MCF 10A (cell line): ENCODE measurements around the gene ANO2. TPM values are rescaled to one million over a fixed set of nuclear protein-coding genes. Genes with fewer than 3 reads are reported as not detected.

Source experiments
- BruUV-seq: library from RNA; stranded (reverse); fragments of 400-500 nt; replicated peaks from 2 replicates; lab custom pipeline; 2021; lab: Mats Ljungman, UMichigan
- CTCF ChIA-PET: fragments of 300-600 bp; sonication (Branson Sonifier 250); formaldehyde crosslinking; extraction: SDS; loops from one replicate; lab custom pipeline; 2021; ENCODE audit warnings: antibody characterized with exemption, inconsistent platforms; lab: Yijun Ruan, JAX
- POLR2A ChIA-PET: fragments of 300-600, 350-650 bp; sonication (Branson Sonifier 250); formaldehyde crosslinking; extraction: SDS; loops from one replicate; lab custom pipeline; 2020; ENCODE audit warnings: antibody characterized with exemption, inconsistent platforms; lab: Yijun Ruan, JAX
- DNase-seq: peaks from one replicate; pipeline ENCODE4 v3.0.0-alpha.2; 2018; ENCODE audit not compliant: unreplicated experiment
- H3K27ac Mint-ChIP-seq: one replicate; pipeline ENCODE4 v1.8.0; 2022; ENCODE audit warnings: mild to moderate bottlenecking, low read depth, mixed read lengths; ENCODE audit not compliant: unreplicated experiment
- H3K27me3 Mint-ChIP-seq: one replicate; pipeline ENCODE4 v1.8.0; 2022; ENCODE audit warnings: mixed read lengths; ENCODE audit not compliant: insufficient read depth, unreplicated experiment
- H3K36me3 Mint-ChIP-seq: one replicate; pipeline ENCODE4 v1.8.0; 2022; ENCODE audit warnings: mild to moderate bottlenecking, moderate library complexity, mixed read lengths; ENCODE audit not compliant: insufficient read depth, unreplicated experiment
- H3K4me1 Mint-ChIP-seq: one replicate; pipeline ENCODE4 v1.8.0; 2022; ENCODE audit warnings: mixed read lengths; ENCODE audit not compliant: insufficient read depth, unreplicated experiment
- H3K4me3 Mint-ChIP-seq: one replicate; pipeline ENCODE4 v1.8.0; 2022; ENCODE audit warnings: mild to moderate bottlenecking, moderate library complexity, mixed read lengths; ENCODE audit not compliant: unreplicated experiment
- H3K9me3 Mint-ChIP-seq: one replicate; pipeline ENCODE4 v1.8.0; 2022; ENCODE audit warnings: mixed read lengths; ENCODE audit not compliant: unreplicated experiment
- intact Hi-C: fragments of 100-400 bp; cut with micrococcal nuclease; formaldehyde crosslinking; loops from 2 replicates; pipeline ENCODE4 v1.14.1; 2022
- total RNA-seq: library from RNA; stranded (reverse); gene quantifications from 2 replicates; pipeline ENCODE4 v1.2.3, GENCODE V29; 2022
- TF ChIP-seq, protein P1 (sequence below): fragments of 200-600 bp; IDR thresholded peaks from one replicate; pipeline ENCODE4 v1.8.0; 2022; ENCODE audit warnings: antibody characterized with exemption, mild to moderate bottlenecking; ENCODE audit not compliant: unreplicated experiment

ANO2 gene
- total RNA-seq, 1 experiment from 2014 or later, result not detected

DNA sequence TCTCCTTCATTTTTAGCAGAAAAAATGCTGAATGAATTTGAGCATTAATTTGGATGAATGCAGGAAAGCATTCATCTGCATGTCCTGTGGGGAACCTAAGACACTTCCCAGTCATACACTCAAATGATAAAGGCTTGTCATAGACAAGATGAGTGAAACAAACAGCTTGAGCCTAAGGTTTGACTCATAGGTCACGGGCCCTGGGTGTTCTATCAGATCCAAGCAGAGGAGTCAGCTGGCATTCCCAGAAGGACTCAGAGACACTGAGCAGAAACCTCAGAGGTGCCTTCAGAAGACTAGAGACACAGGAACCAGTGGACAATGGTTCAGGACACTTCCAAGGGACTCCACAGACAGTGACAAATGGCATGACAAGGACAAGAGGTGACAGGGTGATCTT, 329.3 kb downstream of the ANO2 start:
- Mint-ChIP-seq H3K36me3 (no peaks in the 10 kb centered on the region), H3K27ac (no peak overlapping the region), H3K4me3 (no peak overlapping the region), H3K9me3 (peaks cover 24% of the 10 kb centered on the region), H3K27me3 (no peaks in the 10 kb centered on the region), H3K4me1 (no peaks in the 10 kb centered on the region)
- CTCF ChIA-PET, result interaction anchor here (0.5 kb wide), 1 partner anchor 17 kb away, joined by 3 read pairs; no protein-coding TSS in a partner anchor
- intact Hi-C loops, result no loop called here
- DNase-seq, result no peak
- POLR2A ChIA-PET, result no interaction called here
- TF ChIP-seq, protein P1, sequence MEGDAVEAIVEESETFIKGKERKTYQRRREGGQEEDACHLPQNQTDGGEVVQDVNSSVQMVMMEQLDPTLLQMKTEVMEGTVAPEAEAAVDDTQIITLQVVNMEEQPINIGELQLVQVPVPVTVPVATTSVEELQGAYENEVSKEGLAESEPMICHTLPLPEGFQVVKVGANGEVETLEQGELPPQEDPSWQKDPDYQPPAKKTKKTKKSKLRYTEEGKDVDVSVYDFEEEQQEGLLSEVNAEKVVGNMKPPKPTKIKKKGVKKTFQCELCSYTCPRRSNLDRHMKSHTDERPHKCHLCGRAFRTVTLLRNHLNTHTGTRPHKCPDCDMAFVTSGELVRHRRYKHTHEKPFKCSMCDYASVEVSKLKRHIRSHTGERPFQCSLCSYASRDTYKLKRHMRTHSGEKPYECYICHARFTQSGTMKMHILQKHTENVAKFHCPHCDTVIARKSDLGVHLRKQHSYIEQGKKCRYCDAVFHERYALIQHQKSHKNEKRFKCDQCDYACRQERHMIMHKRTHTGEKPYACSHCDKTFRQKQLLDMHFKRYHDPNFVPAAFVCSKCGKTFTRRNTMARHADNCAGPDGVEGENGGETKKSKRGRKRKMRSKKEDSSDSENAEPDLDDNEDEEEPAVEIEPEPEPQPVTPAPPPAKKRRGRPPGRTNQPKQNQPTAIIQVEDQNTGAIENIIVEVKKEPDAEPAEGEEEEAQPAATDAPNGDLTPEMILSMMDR, result no peak
- BruUV-seq, result no TSS peak

DNA sequence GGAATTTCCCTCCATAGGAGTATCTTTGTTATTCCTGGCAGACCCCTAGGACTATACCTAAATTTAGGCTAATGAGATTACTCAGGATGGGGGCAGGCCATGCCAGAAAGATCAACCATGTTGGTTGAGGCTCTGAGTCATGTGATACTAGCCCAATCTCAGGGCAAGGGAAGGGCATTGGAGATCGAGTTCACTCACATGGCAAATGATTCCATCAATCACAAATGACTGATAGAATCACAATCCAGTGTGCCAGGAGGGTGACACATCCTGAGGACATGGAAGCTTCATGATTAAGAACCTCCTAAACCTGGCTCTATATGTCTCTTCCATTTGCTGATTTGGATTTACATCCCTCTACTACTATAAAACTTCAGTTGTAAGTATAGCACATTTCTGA, 330.8 kb downstream of the ANO2 start:
- no peak overlapping the region for H3K4me3 Mint-ChIP-seq
- no peak overlapping the region for H3K27ac Mint-ChIP-seq
- TF ChIP-seq, protein P1, result no peak
- CTCF ChIA-PET, result no interaction called here
- POLR2A ChIA-PET, result no interaction called here
- peaks cover 23% of the 10 kb centered on the region for H3K9me3 Mint-ChIP-seq
- no peaks in the 10 kb centered on the region for H3K27me3 Mint-ChIP-seq
- H3K4me1 Mint-ChIP-seq, result no peaks in the 10 kb centered on the region
- no peaks in the 10 kb centered on the region for H3K36me3 Mint-ChIP-seq
- intact Hi-C loops, result no loop called here
- BruUV-seq, result no TSS peak
- DNase-seq, result no peak

DNA sequence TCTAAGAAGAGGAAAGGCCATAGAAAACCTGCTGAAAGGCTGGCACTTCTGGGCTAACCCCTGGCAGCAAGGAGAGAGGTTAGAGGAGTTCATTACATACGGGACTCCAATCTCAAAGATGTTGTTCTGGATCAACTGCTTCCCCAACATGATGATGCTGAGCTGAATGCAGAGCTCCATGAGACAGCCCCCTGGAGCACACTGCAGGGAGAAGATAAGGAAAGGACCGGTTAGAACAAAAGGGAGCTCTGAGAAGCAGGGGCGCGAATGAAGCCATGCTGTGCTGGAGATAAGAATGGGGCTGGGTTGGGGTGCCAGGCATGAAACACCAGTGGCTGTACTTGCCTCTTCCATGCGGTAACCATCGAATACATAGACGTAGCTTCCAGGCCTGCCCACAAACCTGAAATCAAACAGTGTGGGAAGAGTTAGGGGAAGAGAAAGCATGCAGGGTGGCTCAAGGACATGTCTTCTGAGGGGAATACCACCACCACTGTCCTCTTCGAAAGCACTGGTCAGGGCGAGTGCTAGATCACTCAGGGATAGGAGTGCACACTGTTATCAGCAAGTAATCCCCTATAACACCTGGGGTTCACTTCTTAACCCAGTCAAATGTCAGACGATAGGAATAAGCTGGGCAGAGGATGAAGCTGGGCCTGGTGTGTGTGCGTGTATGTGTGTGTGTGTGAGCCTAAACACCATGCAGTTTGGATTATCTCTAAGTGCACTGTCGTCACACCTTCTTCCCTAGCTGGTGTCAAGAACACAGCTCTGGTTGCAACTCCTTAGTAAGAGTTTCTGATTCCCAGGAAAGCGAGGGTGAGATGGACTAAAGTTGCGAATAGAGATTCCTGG, 332.3 kb downstream of the ANO2 start:
- Mint-ChIP-seq H3K27ac (no peak overlapping the region), H3K4me3 (no peak overlapping the region), H3K36me3 (peaks cover 6% of the 10 kb centered on the region), H3K9me3 (peaks cover 17% of the 10 kb centered on the region), H3K27me3 (no peaks in the 10 kb centered on the region), H3K4me1 (no peaks in the 10 kb centered on the region)
- TF ChIP-seq, protein P1, result no peak
- ChIA-PET POLR2A (no interaction called here), CTCF (interaction anchor here (0.8 kb wide), 1 partner anchor 91 kb away, joined by 4 read pairs; no protein-coding TSS in a partner anchor)
- DNase-seq, result no peak
- no TSS peak for BruUV-seq
- intact Hi-C loops, result no loop called here

DNA sequence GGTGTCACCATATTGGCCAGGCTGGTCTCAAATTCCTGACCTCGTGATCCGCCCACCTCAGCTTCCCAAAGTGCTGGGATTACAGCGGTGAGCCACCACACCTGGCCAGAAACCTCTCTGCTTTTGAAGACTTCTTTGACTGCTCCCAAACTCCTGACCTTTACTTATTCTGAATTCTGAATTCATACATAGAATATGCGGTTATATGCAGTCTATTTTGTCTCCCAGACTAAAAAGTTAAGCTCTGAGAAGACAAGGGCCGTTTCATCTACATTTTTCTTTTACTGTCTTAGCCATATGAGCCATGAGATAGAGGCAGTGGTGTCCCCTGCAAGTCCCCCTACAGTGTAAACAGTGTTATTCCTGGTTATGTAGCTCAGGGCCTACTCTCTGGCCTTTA, 333.9 kb downstream of the ANO2 start:
- H3K9me3 Mint-ChIP-seq, result peaks cover 23% of the 10 kb centered on the region
- H3K4me3 Mint-ChIP-seq, result no peak overlapping the region
- intact Hi-C loops, result no loop called here
- no TSS peak for BruUV-seq
- TF ChIP-seq, protein P1, result no peak
- no peak overlapping the region for H3K27ac Mint-ChIP-seq
- no peaks in the 10 kb centered on the region for H3K27me3 Mint-ChIP-seq
- peaks cover 6% of the 10 kb centered on the region for H3K36me3 Mint-ChIP-seq
- no peaks in the 10 kb centered on the region for H3K4me1 Mint-ChIP-seq
- no peak for DNase-seq
- CTCF ChIA-PET, result no interaction called here
- POLR2A ChIA-PET, result no interaction called here
